ENCODE data around the gene MCF2L2. TPM values are rescaled to one million over a fixed set of nuclear protein-coding genes. Genes with fewer than 3 reads are reported as not detected.
"Not testable (repeated sequence)": the region's sequence is repeated elsewhere in the genome, so short reads cannot be mapped to it uniquely, and the experiment has no call there.

The MCF2L2 gene
- total RNA-seq, 1 experiment from 2014 or later = 12.2 TPM

GRCh38 chr3:183427196-183427875, 1.1 kb downstream of the MCF2L2 start:
- peak overlapping the region; percentile 95; the same call in 1 of the 2 replicates for H2AFZ ChIP-seq (ENCODE audit: low read length)
- peak overlapping the region; percentile 86 for H3K9ac ChIP-seq (ENCODE audit: low read length)

GRCh38 chr3:183418807-183419206, 9.6 kb downstream of the MCF2L2 start:
- H2AFZ ChIP-seq (ENCODE audit: low read length); H3K36me3 ChIP-seq (ENCODE audit: insufficient read depth, low read length); H3K79me2 ChIP-seq (ENCODE audit: low read length); H3K4me3 ChIP-seq (ENCODE audit: low read length); H3K27ac ChIP-seq (ENCODE audit: low read length); H3K9me2 ChIP-seq (replicated peaks; ENCODE audit: insufficient read depth, low read length); H3K27me3 ChIP-seq (ENCODE audit: low read length); H4K20me1 ChIP-seq (ENCODE audit: insufficient read depth, low read depth, low read length); DNase-seq; H3K4me1 ChIP-seq (ENCODE audit: low read length); H3K4me2 ChIP-seq (ENCODE audit: low read depth, low read length, poor library complexity, severe bottlenecking); H3K9ac ChIP-seq (ENCODE audit: low read length): not testable (repeated sequence)
- peaks cover 13% of the 10 kb centered on the region for H3K9me3 ChIP-seq (ENCODE audit: low read length)

More at GRCh38 chr3:183427196-183427875, 1.1 kb downstream of the MCF2L2 start:
- Histone ChIP-seq H4K20me1 (ENCODE audit: insufficient read depth, low read depth, low read length) (peaks cover 27% of the 10 kb centered on the region), H3K4me3 (ENCODE audit: low read length) (peak overlapping the region; percentile 90), H3K9me2 (replicated peaks; ENCODE audit: insufficient read depth, low read length) (no peaks in the 10 kb centered on the region), H3K4me1 (ENCODE audit: low read length) (peaks cover 18% of the 10 kb centered on the region), H3K27ac (ENCODE audit: low read length) (no peak overlapping the region), H3K4me2 (ENCODE audit: low read depth, low read length, poor library complexity, severe bottlenecking) (peak overlapping the region; percentile 97), H3K36me3 (ENCODE audit: insufficient read depth, low read length) (no peaks in the 10 kb centered on the region), H3K9me3 (ENCODE audit: low read length) (no peaks in the 10 kb centered on the region), H3K27me3 (ENCODE audit: low read length) (no peaks in the 10 kb centered on the region), H3K79me2 (ENCODE audit: low read length) (no peaks in the 10 kb centered on the region)
- no peak for DNase-seq

- no peak overlapping the region for H3K9ac ChIP-seq (ENCODE audit: low read length)
Observed at GRCh38 chr3:183411216-183411922, 17.1 kb downstream of the MCF2L2 start.

GRCh38 chr3:183410759-183411158, 17.7 kb downstream of the MCF2L2 start:
- H4K20me1 ChIP-seq (ENCODE audit: insufficient read depth, low read depth, low read length) = peaks cover 31% of the 10 kb centered on the region
- H3K36me3 ChIP-seq (ENCODE audit: insufficient read depth, low read length) = no peaks in the 10 kb centered on the region
- no peak for DNase-seq
- no peak overlapping the region for H3K9ac ChIP-seq (ENCODE audit: low read length)
- H2AFZ ChIP-seq (ENCODE audit: low read length) = no peak overlapping the region
- H3K9me2 ChIP-seq (replicated peaks; ENCODE audit: insufficient read depth, low read length) = no peaks in the 10 kb centered on the region
- no peaks in the 10 kb centered on the region for H3K79me2 ChIP-seq (ENCODE audit: low read length)
- H3K9me3 ChIP-seq (ENCODE audit: low read length) = no peaks in the 10 kb centered on the region
- H3K4me2 ChIP-seq (ENCODE audit: low read depth, low read length, poor library complexity, severe bottlenecking) = no peak overlapping the region
- no peaks in the 10 kb centered on the region for H3K27me3 ChIP-seq (ENCODE audit: low read length)
- no peak overlapping the region for H3K4me3 ChIP-seq (ENCODE audit: low read length)
- H3K4me1 ChIP-seq (ENCODE audit: low read length) = no peaks in the 10 kb centered on the region
- no peak overlapping the region for H3K27ac ChIP-seq (ENCODE audit: low read length)

More at GRCh38 chr3:183411216-183411922, 17.1 kb downstream of the MCF2L2 start:
- Histone ChIP-seq H4K20me1 (ENCODE audit: insufficient read depth, low read depth, low read length) (peaks cover 31% of the 10 kb centered on the region), H3K27ac (ENCODE audit: low read length) (no peak overlapping the region), H3K9me3 (ENCODE audit: low read length) (no peaks in the 10 kb centered on the region), H3K36me3 (ENCODE audit: insufficient read depth, low read length) (no peaks in the 10 kb centered on the region), H3K27me3 (ENCODE audit: low read length) (no peaks in the 10 kb centered on the region), H3K4me1 (ENCODE audit: low read length) (no peaks in the 10 kb centered on the region), H3K4me3 (ENCODE audit: low read length) (no peak overlapping the region), H2AFZ (ENCODE audit: low read length) (no peak overlapping the region), H3K4me2 (ENCODE audit: low read depth, low read length, poor library complexity, severe bottlenecking) (no peak overlapping the region), H3K79me2 (ENCODE audit: low read length) (no peaks in the 10 kb centered on the region), H3K9me2 (replicated peaks; ENCODE audit: insufficient read depth, low read length) (no peaks in the 10 kb centered on the region; the same call in 1 of the 2 replicates)
- DNase-seq = no peak

- Histone ChIP-seq H3K27me3 (ENCODE audit: low read length) (no peaks in the 10 kb centered on the region), H3K4me3 (ENCODE audit: low read length) (no peak overlapping the region), H3K36me3 (ENCODE audit: insufficient read depth, low read length) (no peaks in the 10 kb centered on the region), H3K9me3 (ENCODE audit: low read length) (no peaks in the 10 kb centered on the region), H3K79me2 (ENCODE audit: low read length) (no peaks in the 10 kb centered on the region), H4K20me1 (ENCODE audit: insufficient read depth, low read depth, low read length) (peaks cover 36% of the 10 kb centered on the region), H3K9me2 (replicated peaks; ENCODE audit: insufficient read depth, low read length) (no peaks in the 10 kb centered on the region), H2AFZ (ENCODE audit: low read length) (no peak overlapping the region), H3K4me1 (ENCODE audit: low read length) (no peaks in the 10 kb centered on the region), H3K4me2 (ENCODE audit: low read depth, low read length, poor library complexity, severe bottlenecking) (no peak overlapping the region), H3K27ac (ENCODE audit: low read length) (no peak overlapping the region), H3K9ac (ENCODE audit: low read length) (no peak overlapping the region)
- DNase-seq = no peak
Observed at GRCh38 chr3:183410280-183410679, 18.1 kb downstream of the MCF2L2 start.

- Histone ChIP-seq H3K27me3 (ENCODE audit: low read length) (no peaks in the 10 kb centered on the region), H3K4me3 (ENCODE audit: low read length) (no peak overlapping the region), H3K9me2 (replicated peaks; ENCODE audit: insufficient read depth, low read length) (no peaks in the 10 kb centered on the region), H3K36me3 (ENCODE audit: insufficient read depth, low read length) (no peaks in the 10 kb centered on the region), H3K9me3 (ENCODE audit: low read length) (no peaks in the 10 kb centered on the region), H2AFZ (ENCODE audit: low read length) (no peak overlapping the region), H3K79me2 (ENCODE audit: low read length) (no peaks in the 10 kb centered on the region), H3K4me2 (ENCODE audit: low read depth, low read length, poor library complexity, severe bottlenecking) (no peak overlapping the region), H3K9ac (ENCODE audit: low read length) (no peak overlapping the region), H3K27ac (ENCODE audit: low read length) (no peak overlapping the region), H3K4me1 (ENCODE audit: low read length) (no peaks in the 10 kb centered on the region), H4K20me1 (ENCODE audit: insufficient read depth, low read depth, low read length) (peaks cover 38% of the 10 kb centered on the region)
- no peak for DNase-seq
Observed at GRCh38 chr3:183409219-183409618, 19.2 kb downstream of the MCF2L2 start.

- no peak overlapping the region for H3K27ac ChIP-seq (ENCODE audit: low read length)
- no peak overlapping the region for H3K9ac ChIP-seq (ENCODE audit: low read length)
- H2AFZ ChIP-seq (ENCODE audit: low read length) = no peak overlapping the region
- no peaks in the 10 kb centered on the region for H3K79me2 ChIP-seq (ENCODE audit: low read length)
- no peaks in the 10 kb centered on the region for H3K36me3 ChIP-seq (ENCODE audit: insufficient read depth, low read length)
- H3K27me3 ChIP-seq (ENCODE audit: low read length) = no peaks in the 10 kb centered on the region
- no peaks in the 10 kb centered on the region for H3K9me2 ChIP-seq (replicated peaks; ENCODE audit: insufficient read depth, low read length)
- H3K4me1 ChIP-seq (ENCODE audit: low read length) = no peaks in the 10 kb centered on the region
- H3K4me2 ChIP-seq (ENCODE audit: low read depth, low read length, poor library complexity, severe bottlenecking) = no peak overlapping the region
- 0 out of 2 replicates have a peak, but pooled peaks cover 10% of the 10 kb centered on the region for H4K20me1 ChIP-seq (ENCODE audit: insufficient read depth, low read depth, low read length)
- H3K9me3 ChIP-seq (ENCODE audit: low read length) = no peaks in the 10 kb centered on the region
- H3K4me3 ChIP-seq (ENCODE audit: low read length) = no peak overlapping the region
- no peak for DNase-seq
Observed at GRCh38 chr3:183401678-183402077, 26.7 kb downstream of the MCF2L2 start.

- Histone ChIP-seq H3K9ac (ENCODE audit: low read length) (no peak overlapping the region), H3K4me2 (ENCODE audit: low read depth, low read length, poor library complexity, severe bottlenecking) (no peak overlapping the region), H3K9me3 (ENCODE audit: low read length) (no peaks in the 10 kb centered on the region), H3K27ac (ENCODE audit: low read length) (no peak overlapping the region), H3K36me3 (ENCODE audit: insufficient read depth, low read length) (no peaks in the 10 kb centered on the region), H3K4me3 (ENCODE audit: low read length) (no peak overlapping the region), H2AFZ (ENCODE audit: low read length) (no peak overlapping the region), H3K9me2 (replicated peaks; ENCODE audit: insufficient read depth, low read length) (no peaks in the 10 kb centered on the region), H4K20me1 (ENCODE audit: insufficient read depth, low read depth, low read length) (0 out of 2 replicates have a peak, but pooled peaks cover 6% of the 10 kb centered on the region), H3K27me3 (ENCODE audit: low read length) (no peaks in the 10 kb centered on the region), H3K4me1 (ENCODE audit: low read length) (no peaks in the 10 kb centered on the region), H3K79me2 (ENCODE audit: low read length) (no peaks in the 10 kb centered on the region)
- no peak for DNase-seq
Observed at GRCh38 chr3:183400352-183400751, 28.1 kb downstream of the MCF2L2 start.
